Fibroblast of lung (primary cell): ENCODE measurements around the gene PRKCQ. TPM values are rescaled to one million over a fixed set of nuclear protein-coding genes. Genes with fewer than 3 reads are reported as not detected.
"Not testable (repeated sequence)": the region's sequence is repeated elsewhere in the genome, so short reads cannot be mapped to it uniquely, and the experiment has no call there.

Experiments
- DNase-seq, 2 donors: peaks; one replicate each; pipeline versions ENCODE4 v3.0.0 to v3.0.0-alpha.2; 2010; ENCODE audit warnings: low read depth in 2 of 2
- H2AFZ ChIP-seq: 2 replicates; pipeline ENCODE4 v1.5.1; 2012; ENCODE audit warnings: low read length, control low read depth, inconsistent platforms
- H3K27ac ChIP-seq: 2 replicates; pipeline ENCODE4 v1.5.1; 2011; ENCODE audit warnings: low read length, control low read depth; ENCODE audit not compliant: insufficient read depth
- H3K27me3 ChIP-seq: 2 replicates; pipeline ENCODE4 v1.5.1; 2011; ENCODE audit warnings: mild to moderate bottlenecking, low read length; ENCODE audit not compliant: control insufficient read depth, insufficient read depth
- H3K36me3 ChIP-seq: 2 replicates; pipeline ENCODE4 v1.5.1; 2011; ENCODE audit warnings: low read length; ENCODE audit not compliant: control insufficient read depth, insufficient read depth
- H3K4me1 ChIP-seq: 2 replicates; pipeline ENCODE4 v1.5.1; 2011; ENCODE audit warnings: low read length; ENCODE audit not compliant: control insufficient read depth, insufficient read depth; ENCODE audit errors: extremely low read depth
- H3K4me2 ChIP-seq: 2 replicates; pipeline ENCODE4 v1.5.1; 2011; ENCODE audit warnings: low read length, control low read depth; ENCODE audit not compliant: insufficient read depth; ENCODE audit errors: extremely low read depth
- H3K4me3 ChIP-seq, 4 experiments: fragments of 200-600 bp in 1 of 4; sonication (generic) in 1 of 4; replicated peaks in 1 of 4; 2 replicates each; pipeline ENCODE4 v1.5.1; 2011 to 2016; ENCODE audit warnings: low read length in 4 of 4, low read depth in 3 of 4, mild to moderate bottlenecking in 3 of 4, control low read depth in 2 of 4, inconsistent platforms in 1 of 4, mixed read lengths in 1 of 4; ENCODE audit not compliant: insufficient read depth in 1 of 4; ENCODE audit errors: control extremely low read depth in 1 of 4
- H3K79me2 ChIP-seq: 2 replicates; pipeline ENCODE4 v1.5.1; 2012; ENCODE audit warnings: mild to moderate bottlenecking, low read length, inconsistent platforms; ENCODE audit not compliant: control insufficient read depth, insufficient read depth
- H3K9ac ChIP-seq: 2 replicates; pipeline ENCODE4 v1.5.1; 2011; ENCODE audit warnings: mild to moderate bottlenecking, low read length, control low read depth; ENCODE audit not compliant: insufficient read depth
- H3K9me3 ChIP-seq: 2 replicates; pipeline ENCODE4 v1.5.1; 2012; ENCODE audit warnings: low read depth, low read length; ENCODE audit not compliant: control insufficient read depth, insufficient read depth
- H4K20me1 ChIP-seq: 2 replicates; pipeline ENCODE4 v1.5.1; 2011; ENCODE audit warnings: low read length; ENCODE audit not compliant: control insufficient read depth, insufficient read depth; ENCODE audit errors: extremely low read depth
- CTCF ChIP-seq, 2 donors: IDR thresholded peaks in 1 of 2; conservative IDR thresholded peaks in 1 of 2; 1 replicate in 1 of 2; 2 replicates in 1 of 2; pipeline ENCODE4 v1.5.1; 2011 to 2012; ENCODE audit warnings: low read length in 2 of 2, control low read depth in 1 of 2, inconsistent platforms in 1 of 2, low read depth in 1 of 2, mild to moderate bottlenecking in 1 of 2
- EZH2 ChIP-seq: IDR thresholded peaks from 2 replicates; pipeline ENCODE4 v1.5.1; 2012; ENCODE audit warnings: low read length, control low read depth, mild to moderate bottlenecking; ENCODE audit errors: missing control alignments
- polyA plus RNA-seq, 2 donors: library from polyadenylated mRNA; depleted of rRNA in 1 of 2; stranded (reverse) in 1 of 2; unstranded in 1 of 2; fragments of >200 nt; gene quantifications; 2 replicates each; pipeline ENCODE4 v1.2.1, GENCODE V29; 2011 to 2012; ENCODE audit warnings: missing spikeins in 1 of 2
- total RNA-seq: library from RNA; depleted of rRNA; stranded (reverse); fragments of >200 nt; gene quantifications from 2 replicates; pipeline ENCODE4 v1.2.1, GENCODE V29; 2014

PRKCQ gene
- total and polyA plus RNA-seq, 2 donors (not counting 1 experiment from before 2014, with no cell fraction given): under 0.01 to 0.01 TPM

- H3K9me3 ChIP-seq: no peaks in the 10 kb centered on the region
- no peaks in the 10 kb centered on the region for H3K36me3 ChIP-seq
- H3K4me3 ChIP-seq: no peak overlapping the region
- H3K4me1 ChIP-seq: no peaks in the 10 kb centered on the region
- no peaks in the 10 kb centered on the region for H3K79me2 ChIP-seq
- H4K20me1 ChIP-seq: no peaks in the 10 kb centered on the region
- peaks cover 11% of the 10 kb centered on the region for H3K27me3 ChIP-seq
- no peak for TF ChIP-seq CTCF (conservative IDR thresholded peaks at IDR 0.05 in 1 of 2, IDR thresholded peaks at IDR 0.05 in 1 of 2; ENCODE audit: low read depth in 1 of 2, low read length in 2 of 2)
- TF ChIP-seq EZH2: no peak
- H3K4me2 ChIP-seq: no peak overlapping the region
- no peak overlapping the region for H3K9ac ChIP-seq
- DNase-seq: no peak
- H2AFZ ChIP-seq: no peak overlapping the region
- H3K27ac ChIP-seq: no peak overlapping the region
These were observed 1.7 kb upstream of the PRKCQ start for GRCh38 chr10:6581778-6582228.

GRCh38 chr10:6581223-6581622 lies 1.1 kb upstream of the PRKCQ start:
- not testable (repeated sequence) for H3K79me2 ChIP-seq, H3K4me2 ChIP-seq, H2AFZ ChIP-seq

GRCh38 chr10:6580279-6581029 lies 378 bp upstream of the PRKCQ start:
- Histone ChIP-seq H3K79me2 (no peaks in the 10 kb centered on the region), H4K20me1 (no peaks in the 10 kb centered on the region), H3K9me3 (no peaks in the 10 kb centered on the region), H3K27me3 (peaks cover 11% of the 10 kb centered on the region), H3K9ac (peak overlapping the region; percentile 20), H3K4me3 (peak overlapping the region; percentile 59 to 75 (median 61)), H3K4me2 (peak overlapping the region; percentile 87), H3K27ac (no peak overlapping the region), H3K36me3 (no peaks in the 10 kb centered on the region), H2AFZ (peak overlapping the region; percentile 63), H3K4me1 (no peaks in the 10 kb centered on the region)
- DNase-seq: peak; percentile 56 to 64
- TF ChIP-seq CTCF (conservative IDR thresholded peaks at IDR 0.05 in 1 of 2, IDR thresholded peaks at IDR 0.05 in 1 of 2; ENCODE audit: low read depth in 1 of 2, low read length in 2 of 2) (peak; percentile 14 to 30), EZH2 (no peak)

More at GRCh38 chr10:6581223-6581622, 1.1 kb upstream of the PRKCQ start:
- not testable (repeated sequence) for H3K9me3 ChIP-seq, DNase-seq, H4K20me1 ChIP-seq, H3K9ac ChIP-seq, H3K36me3 ChIP-seq, H3K27ac ChIP-seq, H3K4me1 ChIP-seq
- H3K4me3 ChIP-seq: peak overlapping the region in 1 of 4 experiments; percentile 75
- H3K27me3 ChIP-seq: peaks cover 11% of the 10 kb centered on the region
